DND-41 (cell line): ENCODE data around the gene ANXA10.

Experiments
- CTCF ChIP-seq: IDR thresholded peaks from 2 replicates; pipeline ENCODE4 v1.5.1; 2012; ENCODE audit warnings: borderline replicate concordance, low read length, moderate library complexity, mild to moderate bottlenecking; ENCODE audit not compliant: poor library complexity, severe bottlenecking; ENCODE audit errors: extremely low read depth
- EZH2 ChIP-seq: IDR thresholded peaks from 3 replicates; pipeline ENCODE4 v1.6.1; 2012; ENCODE audit warnings: borderline replicate concordance, low read depth, mild to moderate bottlenecking, moderate library complexity, low read length, inconsistent platforms; ENCODE audit not compliant: severe bottlenecking

- TF ChIP-seq EZH2: no peak
- TF ChIP-seq CTCF: no peak
These were observed 28.5 kb downstream of the ANXA10 start for GRCh38 chr4:168120811-168121210.
